ENCODE results near the gene MLLT6.

GRCh38 chr17:38751144-38751807 is 46.2 kb downstream of the MLLT6 start:
- TF ChIP-seq, protein P1, sequence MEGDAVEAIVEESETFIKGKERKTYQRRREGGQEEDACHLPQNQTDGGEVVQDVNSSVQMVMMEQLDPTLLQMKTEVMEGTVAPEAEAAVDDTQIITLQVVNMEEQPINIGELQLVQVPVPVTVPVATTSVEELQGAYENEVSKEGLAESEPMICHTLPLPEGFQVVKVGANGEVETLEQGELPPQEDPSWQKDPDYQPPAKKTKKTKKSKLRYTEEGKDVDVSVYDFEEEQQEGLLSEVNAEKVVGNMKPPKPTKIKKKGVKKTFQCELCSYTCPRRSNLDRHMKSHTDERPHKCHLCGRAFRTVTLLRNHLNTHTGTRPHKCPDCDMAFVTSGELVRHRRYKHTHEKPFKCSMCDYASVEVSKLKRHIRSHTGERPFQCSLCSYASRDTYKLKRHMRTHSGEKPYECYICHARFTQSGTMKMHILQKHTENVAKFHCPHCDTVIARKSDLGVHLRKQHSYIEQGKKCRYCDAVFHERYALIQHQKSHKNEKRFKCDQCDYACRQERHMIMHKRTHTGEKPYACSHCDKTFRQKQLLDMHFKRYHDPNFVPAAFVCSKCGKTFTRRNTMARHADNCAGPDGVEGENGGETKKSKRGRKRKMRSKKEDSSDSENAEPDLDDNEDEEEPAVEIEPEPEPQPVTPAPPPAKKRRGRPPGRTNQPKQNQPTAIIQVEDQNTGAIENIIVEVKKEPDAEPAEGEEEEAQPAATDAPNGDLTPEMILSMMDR (IDR thresholded peaks at IDR 0.05 in 4 of 5, conservative IDR thresholded peaks at IDR 0.05 in 1 of 5), result no peak
- TF ChIP-seq POLR2A (IDR thresholded peaks at IDR 0.05), result no peak

Data from gastrocnemius medialis (tissue), 4 donors.